Neural cell (in vitro differentiated cells): ENCODE results near the gene OBSCN. TPM values are rescaled to one million over a fixed set of nuclear protein-coding genes. Genes with fewer than 3 reads are reported as not detected.

Experiments
- H2AFZ ChIP-seq: fragments of 200-600, 300-800 bp; sonication (generic), shearing (Covaris generic); 2 replicates; pipeline ENCODE4 v1.6.0; 2014; ENCODE audit warnings: low read depth, mild to moderate bottlenecking, antibody characterized with exemption, low read length, moderate library complexity
- H3F3A ChIP-seq: fragments of 200-600 bp; shearing (Covaris generic); 2 replicates; pipeline ENCODE4 v1.6.1; 2016; ENCODE audit warnings: mild to moderate bottlenecking, moderate library complexity, mixed read lengths, antibody characterized with exemption, low read length; ENCODE audit not compliant: insufficient read depth, poor library complexity, severe bottlenecking
- H3K27ac ChIP-seq: fragments of 200-600, 300-800 bp; sonication (generic), shearing (Covaris generic); 2 replicates; pipeline ENCODE4 v1.5.1; 2014; ENCODE audit warnings: mild to moderate bottlenecking, low read length, moderate library complexity
- H3K27me3 ChIP-seq: fragments of 300-800, 200-600 bp; sonication (generic), shearing (Covaris generic); 2 replicates; pipeline ENCODE4 v1.6.0; 2014; ENCODE audit warnings: mild to moderate bottlenecking, low read depth, low read length, moderate library complexity; ENCODE audit not compliant: insufficient read depth
- H3K36me3 ChIP-seq: fragments of 300-800, 200-600 bp; sonication (generic), shearing (Covaris generic); 2 replicates; pipeline ENCODE4 v1.5.1; 2014; ENCODE audit warnings: mild to moderate bottlenecking, antibody characterized with exemption, low read length, moderate library complexity; ENCODE audit not compliant: insufficient read depth
- H3K4me2 ChIP-seq: fragments of 300-800, 200-600 bp; sonication (generic), shearing (Covaris generic); 2 replicates; pipeline ENCODE4 v1.6.0; 2014; ENCODE audit warnings: mild to moderate bottlenecking, low read length
- H3K4me3 ChIP-seq: fragments of 300-800, 200-600 bp; sonication (generic), shearing (Covaris generic); 2 replicates; pipeline ENCODE4 v1.5.1; 2014; ENCODE audit warnings: mild to moderate bottlenecking, low read length, moderate library complexity
- H3K79me2 ChIP-seq: fragments of 200-600 bp; shearing (Covaris generic); replicated peaks from 2 replicates; pipeline ENCODE4 v1.6.0; 2014; ENCODE audit warnings: mild to moderate bottlenecking, low read length, moderate library complexity; ENCODE audit not compliant: insufficient read depth
- H3K9ac ChIP-seq: fragments of 300-800, 200-600 bp; sonication (generic), shearing (Covaris generic); 2 replicates; pipeline ENCODE4 v1.6.1; 2016; ENCODE audit warnings: mild to moderate bottlenecking, low read length, mixed read lengths
- H3K9me2 ChIP-seq: fragments of 200-600 bp; shearing (Covaris generic); 2 replicates; pipeline ENCODE4 v1.6.1; 2016; ENCODE audit warnings: mild to moderate bottlenecking, low read length, mixed read lengths; ENCODE audit not compliant: insufficient read depth
- H3K9me3 ChIP-seq: fragments of 200-600, 300-800 bp; sonication (generic), shearing (Covaris generic); 2 replicates; pipeline ENCODE4 v1.6.1; 2016; ENCODE audit warnings: mild to moderate bottlenecking, mixed run types, low read length, moderate library complexity, mixed read lengths
- H4K20me1 ChIP-seq: fragments of 200-600 bp; shearing (Covaris generic); 2 replicates; pipeline ENCODE4 v1.6.1; 2016; ENCODE audit warnings: mild to moderate bottlenecking, mixed run types; ENCODE audit not compliant: insufficient read depth
- EP300 ChIP-seq: fragments of 450-650 bp; conservative IDR thresholded peaks from 2 replicates; pipeline ENCODE4 v1.6.1; 2014; ENCODE audit warnings: antibody characterized with exemption, mild to moderate bottlenecking, moderate library complexity; ENCODE audit not compliant: poor library complexity, severe bottlenecking
- EZH2 ChIP-seq: fragments of 200-600, 300-800 bp; shearing (Covaris generic), sonication (generic); IDR thresholded peaks from 2 replicates; pipeline ENCODE4 v1.6.1; 2014; ENCODE audit warnings: antibody characterized with exemption, low read length, borderline replicate concordance, mild to moderate bottlenecking; ENCODE audit not compliant: insufficient read depth, poor library complexity, severe bottlenecking
- MXI1 ChIP-seq: fragments of 450-650 bp; conservative IDR thresholded peaks from 2 replicates; pipeline ENCODE4 v1.6.1; 2014; ENCODE audit warnings: antibody characterized with exemption, mild to moderate bottlenecking; ENCODE audit not compliant: poor library complexity, severe bottlenecking
- POLR2AphosphoS5 ChIP-seq: IDR thresholded peaks from 2 replicates; pipeline ENCODE4 v1.6.1; 2012
- RAD21 ChIP-seq: fragments of 450-650 bp; conservative IDR thresholded peaks from 2 replicates; pipeline ENCODE4 v1.6.1; 2014; ENCODE audit warnings: antibody characterized with exemption, mild to moderate bottlenecking, moderate library complexity
- SMC3 ChIP-seq: fragments of 450-650 bp; conservative IDR thresholded peaks from 2 replicates; pipeline ENCODE4 v1.6.1; 2014; ENCODE audit warnings: antibody characterized with exemption, mild to moderate bottlenecking, moderate library complexity; ENCODE audit not compliant: poor library complexity
- TAF1 ChIP-seq: IDR thresholded peaks from 2 replicates; pipeline ENCODE4 v1.6.1; 2012; ENCODE audit warnings: low read depth
- polyA plus RNA-seq: library from polyadenylated mRNA; depleted of rRNA; stranded (reverse); fragments of >200 nt; gene quantifications from 2 replicates; pipeline ENCODE4 v1.2.3, GENCODE V29; 2014
- TF ChIP-seq, protein P1 (sequence below): fragments of 450-650 bp; IDR thresholded peaks from 2 replicates; pipeline ENCODE4 v1.5.1; 2014; ENCODE audit warnings: antibody characterized with exemption, mild to moderate bottlenecking, moderate library complexity; ENCODE audit not compliant: poor library complexity, severe bottlenecking
- TF ChIP-seq, protein P2 (sequence below): IDR thresholded peaks from 2 replicates; pipeline ENCODE4 v1.6.1; 2012; ENCODE audit warnings: borderline replicate concordance

OBSCN gene
- polyA plus RNA-seq, 1 donor from 2014 or later, result 7.2 TPM

DNA sequence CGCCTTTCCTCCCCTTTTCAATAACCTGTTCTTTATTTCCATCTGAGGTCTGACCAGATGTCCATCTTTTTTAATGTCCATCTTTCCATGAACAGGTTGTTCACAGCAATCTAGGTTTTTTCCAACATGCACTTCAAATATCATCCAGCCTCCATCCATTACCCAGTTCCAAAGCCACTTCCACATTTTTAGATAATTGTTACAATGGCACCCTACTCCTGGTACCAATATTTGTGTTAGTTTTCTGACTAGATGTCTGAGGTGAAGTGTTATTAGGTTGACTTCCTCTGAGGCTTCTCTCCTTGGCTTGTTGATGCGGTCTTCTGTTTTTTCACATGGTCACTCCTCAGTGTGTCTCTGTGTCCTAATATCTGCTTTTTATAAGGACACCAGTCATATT is 89.4 kb downstream of the OBSCN start:
- Histone ChIP-seq H2AFZ (no peak overlapping the region), H3K27me3 (no peaks in the 10 kb centered on the region), H3K36me3 (no peaks in the 10 kb centered on the region), H3K9ac (no peak overlapping the region), H3K27ac (no peak overlapping the region), H4K20me1 (no peaks in the 10 kb centered on the region), H3K4me3 (no peak overlapping the region), H3K4me2 (no peak overlapping the region), H3F3A (no peaks in the 10 kb centered on the region), H3K9me2 (no peaks in the 10 kb centered on the region), H3K9me3 (no peaks in the 10 kb centered on the region), H3K79me2 (no peaks in the 10 kb centered on the region)
- TF ChIP-seq, protein P1, sequence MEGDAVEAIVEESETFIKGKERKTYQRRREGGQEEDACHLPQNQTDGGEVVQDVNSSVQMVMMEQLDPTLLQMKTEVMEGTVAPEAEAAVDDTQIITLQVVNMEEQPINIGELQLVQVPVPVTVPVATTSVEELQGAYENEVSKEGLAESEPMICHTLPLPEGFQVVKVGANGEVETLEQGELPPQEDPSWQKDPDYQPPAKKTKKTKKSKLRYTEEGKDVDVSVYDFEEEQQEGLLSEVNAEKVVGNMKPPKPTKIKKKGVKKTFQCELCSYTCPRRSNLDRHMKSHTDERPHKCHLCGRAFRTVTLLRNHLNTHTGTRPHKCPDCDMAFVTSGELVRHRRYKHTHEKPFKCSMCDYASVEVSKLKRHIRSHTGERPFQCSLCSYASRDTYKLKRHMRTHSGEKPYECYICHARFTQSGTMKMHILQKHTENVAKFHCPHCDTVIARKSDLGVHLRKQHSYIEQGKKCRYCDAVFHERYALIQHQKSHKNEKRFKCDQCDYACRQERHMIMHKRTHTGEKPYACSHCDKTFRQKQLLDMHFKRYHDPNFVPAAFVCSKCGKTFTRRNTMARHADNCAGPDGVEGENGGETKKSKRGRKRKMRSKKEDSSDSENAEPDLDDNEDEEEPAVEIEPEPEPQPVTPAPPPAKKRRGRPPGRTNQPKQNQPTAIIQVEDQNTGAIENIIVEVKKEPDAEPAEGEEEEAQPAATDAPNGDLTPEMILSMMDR, result no peak
- TF ChIP-seq RAD21 (no peak), MXI1 (no peak), POLR2AphosphoS5 (no peak), TAF1 (no peak), SMC3 (no peak), EZH2 (no peak), EP300 (no peak)
- TF ChIP-seq, protein P2, sequence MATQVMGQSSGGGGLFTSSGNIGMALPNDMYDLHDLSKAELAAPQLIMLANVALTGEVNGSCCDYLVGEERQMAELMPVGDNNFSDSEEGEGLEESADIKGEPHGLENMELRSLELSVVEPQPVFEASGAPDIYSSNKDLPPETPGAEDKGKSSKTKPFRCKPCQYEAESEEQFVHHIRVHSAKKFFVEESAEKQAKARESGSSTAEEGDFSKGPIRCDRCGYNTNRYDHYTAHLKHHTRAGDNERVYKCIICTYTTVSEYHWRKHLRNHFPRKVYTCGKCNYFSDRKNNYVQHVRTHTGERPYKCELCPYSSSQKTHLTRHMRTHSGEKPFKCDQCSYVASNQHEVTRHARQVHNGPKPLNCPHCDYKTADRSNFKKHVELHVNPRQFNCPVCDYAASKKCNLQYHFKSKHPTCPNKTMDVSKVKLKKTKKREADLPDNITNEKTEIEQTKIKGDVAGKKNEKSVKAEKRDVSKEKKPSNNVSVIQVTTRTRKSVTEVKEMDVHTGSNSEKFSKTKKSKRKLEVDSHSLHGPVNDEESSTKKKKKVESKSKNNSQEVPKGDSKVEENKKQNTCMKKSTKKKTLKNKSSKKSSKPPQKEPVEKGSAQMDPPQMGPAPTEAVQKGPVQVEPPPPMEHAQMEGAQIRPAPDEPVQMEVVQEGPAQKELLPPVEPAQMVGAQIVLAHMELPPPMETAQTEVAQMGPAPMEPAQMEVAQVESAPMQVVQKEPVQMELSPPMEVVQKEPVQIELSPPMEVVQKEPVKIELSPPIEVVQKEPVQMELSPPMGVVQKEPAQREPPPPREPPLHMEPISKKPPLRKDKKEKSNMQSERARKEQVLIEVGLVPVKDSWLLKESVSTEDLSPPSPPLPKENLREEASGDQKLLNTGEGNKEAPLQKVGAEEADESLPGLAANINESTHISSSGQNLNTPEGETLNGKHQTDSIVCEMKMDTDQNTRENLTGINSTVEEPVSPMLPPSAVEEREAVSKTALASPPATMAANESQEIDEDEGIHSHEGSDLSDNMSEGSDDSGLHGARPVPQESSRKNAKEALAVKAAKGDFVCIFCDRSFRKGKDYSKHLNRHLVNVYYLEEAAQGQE, result no peak

DNA sequence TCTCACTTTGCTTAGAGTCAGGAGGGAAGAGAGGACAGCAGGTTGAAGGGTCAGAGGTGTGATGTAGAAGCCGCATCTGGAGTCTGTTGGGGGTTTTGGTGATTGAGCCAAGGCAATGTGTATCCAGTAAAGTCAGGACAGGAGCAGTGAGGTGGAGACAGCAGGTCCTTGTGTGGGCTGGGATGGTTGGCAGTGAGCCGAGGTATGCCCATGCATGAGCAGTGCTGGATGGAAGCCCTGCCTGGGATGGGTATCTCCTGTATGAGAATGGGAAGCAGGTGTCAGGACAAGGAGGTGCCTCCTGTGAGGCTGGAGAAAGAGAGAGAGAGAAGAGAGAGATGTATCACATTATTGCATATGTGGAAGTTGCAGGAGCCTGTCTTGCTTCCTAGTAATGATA is 90.0 kb downstream of the OBSCN start:
- Histone ChIP-seq H2AFZ (no peak overlapping the region), H3K9me3 (no peaks in the 10 kb centered on the region), H3K36me3 (peaks cover 4% of the 10 kb centered on the region), H3K9ac (no peak overlapping the region), H3K79me2 (no peaks in the 10 kb centered on the region), H3K4me2 (no peak overlapping the region), H3K9me2 (no peaks in the 10 kb centered on the region), H3K27ac (no peak overlapping the region), H3F3A (no peaks in the 10 kb centered on the region), H4K20me1 (no peaks in the 10 kb centered on the region), H3K4me3 (no peak overlapping the region), H3K27me3 (no peaks in the 10 kb centered on the region)
- TF ChIP-seq SMC3 (no peak), TAF1 (no peak), EP300 (no peak), POLR2AphosphoS5 (no peak), EZH2 (no peak), MXI1 (no peak), RAD21 (no peak)
- TF ChIP-seq, protein P1, result no peak
- TF ChIP-seq, protein P2, result no peak
